Keratinocyte (primary cell): ENCODE results near the gene LAMA1. TPM values are rescaled to one million over a fixed set of nuclear protein-coding genes. Genes with fewer than 3 reads are reported as not detected.

Source experiments
- DNase-seq: peaks from one replicate; pipeline ENCODE4 v3.0.0-alpha.2; 2011; ENCODE audit warnings: low read depth, missing footprints, low spot score
- FAIRE-seq: peaks from 2 replicates; lab custom pipeline; 2011; peaks lifted over from hg19 to GRCh38; lab: Jason Lieb, UNC
- H2AFZ ChIP-seq: 2 replicates; pipeline ENCODE4 v1.6.0; 2012; ENCODE audit warnings: low read length, control low read depth, inconsistent platforms; ENCODE audit not compliant: control insufficient read depth
- H3K27ac ChIP-seq: 2 replicates; pipeline ENCODE4 v1.5.1; 2011; ENCODE audit warnings: low read length; ENCODE audit not compliant: control insufficient read depth, insufficient read depth
- H3K27me3 ChIP-seq: 3 replicates; pipeline ENCODE4 v1.6.0; 2011; ENCODE audit warnings: low read length; ENCODE audit not compliant: control insufficient read depth, insufficient read depth; ENCODE audit errors: extremely low read depth
- H3K36me3 ChIP-seq, 2 experiments: 2 replicates in 1 of 2; 3 replicates in 1 of 2; pipeline ENCODE4 v1.5.1; 2011; ENCODE audit warnings: low read length in 2 of 2, mild to moderate bottlenecking in 1 of 2; ENCODE audit not compliant: control insufficient read depth in 2 of 2, insufficient read depth in 2 of 2; ENCODE audit errors: extremely low read depth in 1 of 2
- H3K4me1 ChIP-seq: 3 replicates; pipeline ENCODE4 v1.5.1; 2011; ENCODE audit warnings: low read length; ENCODE audit not compliant: control insufficient read depth, insufficient read depth; ENCODE audit errors: extremely low read depth
- H3K4me2 ChIP-seq: 3 replicates; pipeline ENCODE4 v1.6.0; 2011; ENCODE audit warnings: low read depth, low read length; ENCODE audit not compliant: control insufficient read depth, insufficient read depth; ENCODE audit errors: extremely low read depth
- H3K4me3 ChIP-seq, 3 experiments: fragments of 200-600 bp in 1 of 3; sonication (generic) in 1 of 3; 2 replicates in 2 of 3; 3 replicates in 1 of 3; pipeline ENCODE4 v1.5.1; 2011 to 2016; ENCODE audit warnings: low read length in 3 of 3, mild to moderate bottlenecking in 3 of 3, control low read depth in 2 of 3, inconsistent platforms in 1 of 3, low read depth in 1 of 3, mixed read lengths in 1 of 3, mixed run types in 1 of 3, moderate library complexity in 1 of 3; ENCODE audit not compliant: control insufficient read depth in 2 of 3, insufficient read depth in 2 of 3; ENCODE audit errors: extremely low read depth in 1 of 3
- H3K79me2 ChIP-seq: 2 replicates; pipeline ENCODE4 v1.6.0; 2012; ENCODE audit warnings: low read length; ENCODE audit not compliant: control insufficient read depth, insufficient read depth
- H3K9ac ChIP-seq: 3 replicates; pipeline ENCODE4 v1.6.0; 2011; ENCODE audit warnings: low read length; ENCODE audit not compliant: control insufficient read depth, insufficient read depth; ENCODE audit errors: extremely low read depth
- H3K9me1 ChIP-seq: 3 replicates; pipeline ENCODE4 v1.6.0; 2011; ENCODE audit warnings: low read length; ENCODE audit not compliant: control insufficient read depth, insufficient read depth; ENCODE audit errors: extremely low read depth
- H3K9me3 ChIP-seq: 2 replicates; pipeline ENCODE4 v1.5.1; 2012; ENCODE audit warnings: low read depth, low read length; ENCODE audit not compliant: control insufficient read depth
- H4K20me1 ChIP-seq: 3 replicates; pipeline ENCODE4 v1.6.0; 2011; ENCODE audit warnings: low read length; ENCODE audit not compliant: control insufficient read depth, insufficient read depth; ENCODE audit errors: extremely low read depth
- CTCF ChIP-seq, 3 experiments: IDR thresholded peaks in 1 of 3; conservative IDR thresholded peaks in 1 of 3; optimal IDR thresholded peaks in 1 of 3; 2 replicates in 2 of 3; 3 replicates in 1 of 3; pipeline versions ENCODE3 to v1.5.1; 2011; ENCODE audit warnings: low read length in 3 of 3, mild to moderate bottlenecking in 3 of 3, moderate library complexity in 2 of 3, control low read depth in 1 of 3, inconsistent platforms in 1 of 3; ENCODE audit not compliant: insufficient read depth in 2 of 3; ENCODE audit errors: extremely low read depth in 1 of 3
- EZH2 ChIP-seq: IDR thresholded peaks from one replicate; pipeline ENCODE4 v1.6.1; 2012; ENCODE audit warnings: inconsistent platforms, mild to moderate bottlenecking, low read length, moderate library complexity
- dilution Hi-C: fragments of 300-500 bp; cut with MboI; formaldehyde crosslinking; loops from one replicate; pipeline ENCODE4 v1.7.0; 2020; ENCODE audit warnings: low sequenced_read_pairs; ENCODE audit not compliant: extremely low pct_ligation_motif_present
- polyA plus RNA-seq, 5 experiments: library from polyadenylated mRNA; depleted of rRNA in 3 of 5; stranded (reverse) in 3 of 5; stranded (forward) in 1 of 5; unstranded in 1 of 5; fragments of >200 nt; gene quantifications; 1 replicate in 1 of 5; 2 replicates in 3 of 5; 3 replicates in 1 of 5; pipeline versions ENCODE4 v1.2.1 to v1.2.3, GENCODE V29; 2011 to 2012; ENCODE audit warnings: missing spikeins in 2 of 5, low read depth in 1 of 5, low replicate concordance in 1 of 5

LAMA1 gene
- polyA plus RNA-seq, 1 donor (not counting 4 experiments of a cell fraction or from before 2014, with no cell fraction given), result 2.1 TPM

- Histone ChIP-seq H3K4me2 (no peak overlapping the region), H3K36me3 (no peaks in the 10 kb centered on the region), H2AFZ (no peak overlapping the region), H3K9ac (no peak overlapping the region), H3K27ac (no peak overlapping the region), H3K79me2 (no peaks in the 10 kb centered on the region), H3K9me3 (no peaks in the 10 kb centered on the region), H3K27me3 (no peaks in the 10 kb centered on the region), H3K4me1 (no peaks in the 10 kb centered on the region), H3K9me1 (no peaks in the 10 kb centered on the region), H4K20me1 (no peaks in the 10 kb centered on the region), H3K4me3 (no peak overlapping the region)
- dilution Hi-C loops, result no loop called here
- TF ChIP-seq EZH2 (no peak), CTCF (optimal IDR thresholded peaks at IDR 0.05 in 1 of 3, IDR thresholded peaks at IDR 0.05 in 1 of 3, conservative IDR thresholded peaks at IDR 0.05 in 1 of 3; ENCODE audit: extremely low read depth in 1 of 3, insufficient read depth in 2 of 3, low read length in 3 of 3) (no peak)
- FAIRE-seq (no peak), DNase-seq (no peak)
Observed at GRCh38 chr18:6947338-6948030, 170.1 kb downstream of the LAMA1 start.

- Histone ChIP-seq H3K9ac (no peak overlapping the region), H3K4me1 (no peaks in the 10 kb centered on the region), H3K4me3 (no peak overlapping the region), H3K27ac (no peak overlapping the region), H2AFZ (no peak overlapping the region), H3K4me2 (no peak overlapping the region), H3K79me2 (no peaks in the 10 kb centered on the region), H3K9me1 (no peaks in the 10 kb centered on the region), H4K20me1 (no peaks in the 10 kb centered on the region), H3K36me3 (no peaks in the 10 kb centered on the region), H3K9me3 (no peaks in the 10 kb centered on the region), H3K27me3 (peaks cover 5% of the 10 kb centered on the region)
- no peak for TF ChIP-seq EZH2
- TF ChIP-seq CTCF (optimal IDR thresholded peaks at IDR 0.05 in 1 of 3, IDR thresholded peaks at IDR 0.05 in 1 of 3, conservative IDR thresholded peaks at IDR 0.05 in 1 of 3; ENCODE audit: extremely low read depth in 1 of 3, insufficient read depth in 2 of 3, low read length in 3 of 3), result no peak
- DNase-seq, result no peak
- dilution Hi-C loops, result no loop called here
- no peak for FAIRE-seq
Observed at GRCh38 chr18:6943143-6943542, 174.5 kb downstream of the LAMA1 start.
